HG03571 (cell line): ENCODE results near the gene PEX12.
"Not testable (repeated sequence)": the region's sequence is repeated elsewhere in the genome, so short reads cannot be mapped to it uniquely, and the experiment has no call there.

Experiments used
- ATAC-seq: cut with Tn5 transposase; IDR thresholded peaks from one replicate; pipeline ENCODE4 v1.9.1; 2021; ENCODE audit not compliant: unreplicated experiment

Gene PEX12

GRCh38 chr17:35537601-35538141, 40.7 kb downstream of the PEX12 start, which contains the start of gene SLFN12L:
Gene SLFN12L (minus strand): TSS chr17:35537678. CDS start chr17:35522364, 15,314 bp downstream.
- no peak for ATAC-seq

- ATAC-seq = no peak
These were observed 41.7 kb downstream of the PEX12 start for GRCh38 chr17:35536664-35537171.

- not testable (repeated sequence) for ATAC-seq
These were observed 43.0 kb downstream of the PEX12 start for GRCh38 chr17:35535406-35535805.

GRCh38 chr17:35534576-35535093, 43.7 kb downstream of the PEX12 start:
- no peak for ATAC-seq

- no peak for ATAC-seq
These were observed 47.2 kb downstream of the PEX12 start for GRCh38 chr17:35531160-35531559.

DNA sequence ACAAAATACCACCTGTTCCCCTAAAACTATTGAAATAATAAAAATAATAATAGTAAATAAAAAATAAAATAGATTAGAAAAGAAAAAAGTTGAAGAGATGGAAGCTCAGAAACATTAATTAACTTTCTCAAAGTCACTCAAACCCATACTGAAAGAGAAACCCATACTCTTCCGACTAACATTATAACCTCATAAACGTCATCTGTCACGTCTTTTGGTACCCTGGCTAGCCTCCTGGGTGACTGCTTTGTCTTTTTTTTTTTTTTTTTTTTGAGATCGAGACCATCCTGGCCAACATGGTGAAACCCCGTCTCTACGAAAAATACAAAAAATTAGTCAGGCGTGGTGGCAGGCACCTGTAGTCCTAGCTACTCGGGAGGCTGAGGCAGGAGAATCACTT, 48.5 kb downstream of the PEX12 start:
- ATAC-seq = no peak

- ATAC-seq = not testable (repeated sequence)
These were observed 49.0 kb downstream of the PEX12 start for GRCh38 chr17:35529326-35529725.
